HG03354 (cell line): ENCODE measurements around the gene KCNMA1.
"Not testable (repeated sequence)": the region's sequence is repeated elsewhere in the genome, so short reads cannot be mapped to it uniquely, and the experiment has no call there.

Source experiments
- ATAC-seq: cut with Tn5 transposase; IDR thresholded peaks from one replicate; pipeline ENCODE4 v1.9.1; 2021; ENCODE audit warnings: mild to moderate bottlenecking; ENCODE audit not compliant: unreplicated experiment, poor library complexity, severe bottlenecking

KCNMA1 gene

DNA sequence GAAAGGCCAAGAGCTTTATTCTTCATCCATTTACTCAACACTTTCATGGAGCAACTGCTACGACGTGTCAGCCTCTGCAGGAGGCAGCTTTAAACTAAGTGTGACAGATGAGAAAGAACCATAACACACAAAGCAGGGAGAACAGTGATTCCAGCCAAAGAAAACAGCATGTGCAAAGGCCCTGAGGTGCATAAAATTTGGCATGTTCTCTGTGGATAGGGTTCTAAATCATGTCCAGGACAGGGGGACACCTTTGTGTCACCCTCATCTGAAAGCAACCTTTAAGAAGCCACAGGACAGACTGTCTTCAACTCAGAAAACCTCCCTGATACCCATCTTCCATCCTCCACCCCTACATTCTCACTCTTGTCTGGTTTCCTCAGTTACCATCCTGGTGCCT lies 116.6 kb downstream of the KCNMA1 start:
- ATAC-seq = no peak

GRCh38 chr10:77520290-77520689 lies 117.3 kb downstream of the KCNMA1 start:
- ATAC-seq = no peak

DNA sequence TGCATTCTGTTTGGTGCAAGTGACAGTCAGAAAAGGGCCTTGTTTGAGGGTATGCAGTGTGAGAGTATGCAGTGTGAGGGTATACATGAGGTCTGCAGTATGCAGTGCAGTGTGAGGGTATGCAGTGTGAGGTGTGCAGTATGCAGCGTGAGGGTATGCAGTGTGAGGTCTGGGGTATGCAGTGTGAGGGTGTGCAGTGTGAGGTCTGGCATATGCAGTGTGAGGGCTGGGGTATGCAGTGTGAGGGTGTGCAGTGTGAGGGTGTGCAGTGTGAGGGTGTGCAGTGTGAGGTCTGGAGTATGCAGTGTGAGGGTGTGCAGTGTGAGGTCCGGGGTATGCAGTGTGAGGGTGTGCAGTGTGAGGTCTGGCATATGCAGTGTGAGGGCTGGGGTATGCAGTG lies 117.8 kb downstream of the KCNMA1 start:
- ATAC-seq = not testable (repeated sequence)

DNA sequence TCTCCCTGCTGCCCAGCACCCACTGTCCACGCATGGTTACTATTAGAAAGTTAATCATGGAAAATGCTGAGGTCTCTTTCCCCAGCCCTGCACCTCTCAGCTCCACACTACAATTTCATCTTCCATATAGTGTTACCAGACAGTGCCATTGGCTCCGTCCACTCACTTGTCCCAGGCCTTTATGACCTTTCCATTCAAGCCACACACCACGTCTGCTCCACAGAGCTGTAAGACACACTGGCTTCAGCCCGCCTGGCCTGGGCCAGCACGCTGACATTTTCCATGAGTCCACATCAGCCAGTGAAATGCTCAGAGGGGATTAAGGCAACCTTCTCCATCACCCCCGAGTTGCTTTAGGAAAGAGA lies 118.7 kb downstream of the KCNMA1 start:
- no peak for ATAC-seq

DNA sequence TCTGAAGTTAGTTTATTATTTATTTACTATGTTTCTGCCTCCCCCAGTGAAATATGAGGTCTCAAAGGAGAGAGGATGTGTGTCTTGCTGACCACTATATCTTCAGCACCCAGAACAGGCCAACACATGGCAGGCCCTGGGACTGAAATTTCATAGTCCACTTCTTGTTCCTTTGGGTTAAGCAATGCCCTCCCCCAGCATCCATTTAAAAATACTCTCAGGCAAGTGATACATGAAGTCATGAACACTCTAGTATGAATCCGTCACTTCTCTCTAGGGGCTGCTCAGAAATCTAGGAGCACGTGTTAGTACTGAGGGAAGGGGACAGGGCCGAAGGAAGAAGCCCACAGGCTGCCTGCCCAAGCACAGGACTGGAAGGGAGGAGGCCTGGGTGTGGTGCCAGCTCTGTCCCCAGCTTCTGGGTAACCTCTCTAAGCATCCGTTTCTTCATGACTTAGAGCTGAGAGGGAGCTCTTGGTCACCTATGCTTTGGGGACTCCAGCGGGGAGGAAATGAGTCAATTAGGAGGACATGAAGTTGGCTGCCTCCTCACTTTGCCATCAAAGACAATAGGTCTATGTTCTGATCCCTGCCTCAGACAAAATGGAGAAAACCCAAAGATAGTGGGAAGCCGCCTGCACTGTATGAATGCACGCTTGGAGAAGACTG lies 119.2 kb downstream of the KCNMA1 start:
- ATAC-seq = no peak

DNA sequence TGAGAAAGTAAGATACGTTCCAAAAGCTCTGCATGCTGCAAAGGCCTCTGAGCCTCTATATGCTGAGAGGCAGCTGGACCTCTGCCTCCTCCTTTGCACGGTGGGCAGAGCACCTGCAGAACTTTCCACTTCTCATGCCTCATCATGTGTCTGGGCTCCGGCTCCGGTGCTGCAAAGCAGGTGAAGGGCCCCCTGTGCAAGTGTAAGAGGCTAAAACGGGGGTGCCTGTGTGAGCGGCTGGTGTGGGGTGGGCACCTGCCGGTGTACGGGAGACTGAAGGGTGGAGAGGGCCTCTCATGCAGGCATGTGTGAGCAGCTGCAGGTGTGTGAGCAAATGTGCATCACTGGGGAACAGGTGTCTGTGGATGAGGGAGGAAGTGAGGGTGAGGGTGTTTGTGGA lies 121.0 kb downstream of the KCNMA1 start:
- ATAC-seq = no peak

DNA sequence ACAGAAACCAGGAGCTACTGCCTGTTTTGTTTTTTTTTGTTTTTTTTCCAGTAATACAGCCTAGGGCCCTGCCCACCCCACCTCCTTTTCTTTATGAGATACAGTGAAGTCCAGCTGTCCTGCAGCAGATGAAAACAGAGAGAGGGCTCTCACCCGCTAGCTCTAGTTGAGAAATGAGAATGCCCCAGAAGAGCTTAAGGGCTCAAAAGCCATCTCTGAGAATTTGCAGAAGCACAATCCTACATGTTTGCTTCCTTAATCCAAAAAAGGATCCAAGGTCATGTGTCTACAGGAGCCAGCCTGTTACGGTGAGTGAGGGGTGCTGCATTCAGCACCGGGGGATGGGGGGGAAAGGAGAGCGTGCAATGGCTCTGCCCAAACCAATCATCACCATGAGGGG lies 122.7 kb downstream of the KCNMA1 start:
- no peak for ATAC-seq

GRCh38 chr10:77513781-77514331 lies 123.8 kb downstream of the KCNMA1 start:
- no peak for ATAC-seq

DNA sequence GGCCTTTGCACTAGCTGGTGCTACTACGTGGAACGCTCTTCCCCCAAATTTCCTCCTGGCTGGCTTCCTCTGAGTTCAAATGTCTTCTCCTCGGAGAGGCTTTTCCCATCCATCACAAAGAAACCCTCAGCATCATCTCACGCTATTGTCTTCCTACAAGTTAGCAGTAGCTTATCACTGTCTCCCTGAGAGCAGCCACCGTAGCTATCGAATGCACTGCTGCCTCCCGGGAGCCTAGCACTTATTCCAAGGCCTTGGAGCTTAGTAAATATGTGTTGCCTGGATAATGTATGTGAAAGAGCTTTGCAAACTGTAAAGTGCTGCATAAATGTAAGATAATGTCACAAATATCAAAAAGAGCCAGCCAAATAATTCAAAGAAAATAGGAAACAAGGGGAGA lies 124.4 kb downstream of the KCNMA1 start:
- ATAC-seq = no peak

- ATAC-seq = no peak
These were observed 125.4 kb downstream of the KCNMA1 start for GRCh38 chr10:77512219-77512578.

DNA sequence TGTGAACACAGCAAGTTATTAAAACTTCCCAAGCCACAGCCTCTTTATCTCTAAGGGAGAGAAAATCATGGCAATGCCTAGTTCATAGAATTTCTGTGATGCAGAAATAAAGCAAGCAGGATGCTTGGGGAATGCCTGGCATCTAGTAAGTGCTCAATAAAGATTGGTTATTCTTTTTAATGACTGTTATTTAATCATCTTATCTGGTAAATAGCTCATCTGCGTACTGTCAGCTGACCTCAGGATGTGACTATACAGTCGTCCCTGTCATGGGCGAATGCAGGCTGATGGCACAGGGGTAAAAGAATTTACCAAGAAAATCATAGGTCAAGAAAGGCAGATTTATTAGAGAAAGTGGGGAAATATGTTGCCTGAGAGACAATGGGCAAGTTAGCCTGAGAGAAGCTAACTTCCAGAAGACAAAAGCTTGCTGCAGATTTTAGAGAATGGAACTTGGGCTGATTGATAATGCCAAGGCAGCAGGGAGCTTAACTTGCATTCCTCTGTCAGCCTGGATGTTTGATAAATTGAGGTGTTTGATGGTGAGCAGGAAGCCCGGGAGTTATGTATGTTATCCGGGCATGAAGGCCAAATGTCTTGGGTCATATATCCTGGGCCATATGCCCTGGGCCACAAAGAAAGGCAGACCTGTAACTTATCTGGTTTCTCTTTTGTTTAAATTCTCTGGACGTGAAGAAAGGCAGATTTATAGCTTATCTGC lies 126.0 kb downstream of the KCNMA1 start:
- no peak for ATAC-seq

GRCh38 chr10:77510695-77511094 lies 126.9 kb downstream of the KCNMA1 start:
- ATAC-seq = no peak

- ATAC-seq = no peak
These were observed 127.3 kb downstream of the KCNMA1 start for GRCh38 chr10:77510294-77510693.

DNA sequence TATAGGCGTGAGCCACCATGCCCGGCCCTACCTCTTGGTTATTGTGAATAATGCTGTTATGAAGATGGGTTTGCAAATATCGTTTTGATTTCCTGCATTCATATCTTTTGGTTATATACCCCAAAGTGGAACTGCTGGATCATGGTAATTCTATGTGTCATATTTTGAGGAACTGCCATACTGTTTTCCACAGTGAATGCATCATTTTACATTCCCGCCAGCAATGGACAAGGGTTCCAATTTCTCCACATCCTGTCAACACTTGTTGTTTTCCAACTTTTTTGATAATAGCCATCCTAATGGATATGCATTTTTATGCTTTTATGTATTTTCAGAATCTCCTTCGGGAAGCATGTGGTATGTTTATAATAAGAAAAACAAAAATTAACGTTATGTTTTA lies 128.2 kb downstream of the KCNMA1 start:
- no peak for ATAC-seq

DNA sequence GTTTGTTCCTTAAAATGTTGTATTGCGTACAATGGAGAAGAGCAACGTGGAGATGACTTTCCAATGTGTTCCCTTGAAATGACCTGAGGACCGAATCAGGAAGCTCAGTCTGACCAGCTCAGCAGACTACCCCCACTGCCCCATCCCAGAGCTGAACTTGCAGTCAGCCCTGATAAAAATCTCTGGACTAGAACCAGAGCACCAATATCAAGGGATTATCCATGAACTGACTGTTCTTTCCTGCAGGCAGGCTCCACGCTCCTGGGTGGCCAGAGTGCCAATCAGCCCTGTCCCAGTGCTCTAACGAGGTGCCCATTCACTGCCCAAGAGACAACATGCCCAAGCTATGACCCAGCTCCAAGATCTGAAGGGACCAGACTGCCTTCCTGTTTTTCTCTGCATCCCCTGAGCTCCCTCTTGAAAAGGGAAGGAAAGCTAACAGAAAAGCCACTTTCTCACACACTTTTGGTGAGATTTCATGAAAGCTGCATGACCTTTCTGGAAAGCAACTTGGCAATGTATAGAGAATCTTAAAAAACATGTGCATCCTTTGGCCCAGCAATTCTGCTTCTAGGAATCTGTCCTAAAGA lies 130.2 kb downstream of the KCNMA1 start:
- no peak for ATAC-seq

DNA sequence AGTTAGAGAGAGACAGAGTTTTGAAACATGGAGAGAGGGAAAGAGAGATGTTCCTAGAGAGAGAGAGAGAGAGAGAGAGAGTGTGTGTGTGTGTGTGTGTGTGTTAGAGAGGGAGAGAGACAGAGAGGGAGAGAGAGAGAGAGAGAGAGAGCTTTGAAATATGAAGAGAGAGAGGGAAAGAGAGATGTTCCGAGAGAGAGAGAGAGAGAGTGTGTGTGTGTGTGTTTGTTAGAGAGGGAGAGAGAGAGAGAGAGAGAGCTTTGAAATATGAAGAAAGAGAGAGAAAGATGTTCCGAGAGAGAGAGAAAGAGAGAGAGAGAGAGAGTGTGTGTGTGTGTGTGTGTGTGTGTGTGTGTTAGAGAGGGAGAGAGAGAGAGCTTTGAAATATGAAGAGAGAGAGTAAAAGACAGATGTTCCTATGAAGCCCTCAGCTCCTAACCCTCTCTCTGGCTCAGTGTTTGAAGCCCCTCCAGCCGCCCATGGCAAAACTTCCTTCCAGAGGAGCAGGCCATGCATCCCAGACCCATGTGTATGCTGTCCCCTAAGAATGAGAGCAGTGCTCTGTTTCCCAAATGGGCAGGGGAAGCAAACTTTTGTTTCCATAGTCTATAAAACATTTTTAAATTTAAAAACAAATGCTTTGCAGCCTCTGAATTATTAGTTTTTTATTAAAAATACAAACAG lies 130.9 kb downstream of the KCNMA1 start:
- no peak for ATAC-seq

GRCh38 chr10:77505431-77506334 lies 131.9 kb downstream of the KCNMA1 start:
- ATAC-seq = no peak

- no peak for ATAC-seq
These were observed 132.7 kb downstream of the KCNMA1 start for GRCh38 chr10:77504873-77505257.

- no peak for ATAC-seq
These were observed 133.3 kb downstream of the KCNMA1 start for GRCh38 chr10:77504196-77504872.
